HG02870 (cell line): ENCODE measurements around the gene MN1.

ENCODE experiments used
- ATAC-seq: cut with Tn5 transposase; IDR thresholded peaks from one replicate; pipeline ENCODE4 v1.9.1; 2021; ENCODE audit warnings: mild to moderate bottlenecking, moderate library complexity; ENCODE audit not compliant: unreplicated experiment

Gene MN1

DNA sequence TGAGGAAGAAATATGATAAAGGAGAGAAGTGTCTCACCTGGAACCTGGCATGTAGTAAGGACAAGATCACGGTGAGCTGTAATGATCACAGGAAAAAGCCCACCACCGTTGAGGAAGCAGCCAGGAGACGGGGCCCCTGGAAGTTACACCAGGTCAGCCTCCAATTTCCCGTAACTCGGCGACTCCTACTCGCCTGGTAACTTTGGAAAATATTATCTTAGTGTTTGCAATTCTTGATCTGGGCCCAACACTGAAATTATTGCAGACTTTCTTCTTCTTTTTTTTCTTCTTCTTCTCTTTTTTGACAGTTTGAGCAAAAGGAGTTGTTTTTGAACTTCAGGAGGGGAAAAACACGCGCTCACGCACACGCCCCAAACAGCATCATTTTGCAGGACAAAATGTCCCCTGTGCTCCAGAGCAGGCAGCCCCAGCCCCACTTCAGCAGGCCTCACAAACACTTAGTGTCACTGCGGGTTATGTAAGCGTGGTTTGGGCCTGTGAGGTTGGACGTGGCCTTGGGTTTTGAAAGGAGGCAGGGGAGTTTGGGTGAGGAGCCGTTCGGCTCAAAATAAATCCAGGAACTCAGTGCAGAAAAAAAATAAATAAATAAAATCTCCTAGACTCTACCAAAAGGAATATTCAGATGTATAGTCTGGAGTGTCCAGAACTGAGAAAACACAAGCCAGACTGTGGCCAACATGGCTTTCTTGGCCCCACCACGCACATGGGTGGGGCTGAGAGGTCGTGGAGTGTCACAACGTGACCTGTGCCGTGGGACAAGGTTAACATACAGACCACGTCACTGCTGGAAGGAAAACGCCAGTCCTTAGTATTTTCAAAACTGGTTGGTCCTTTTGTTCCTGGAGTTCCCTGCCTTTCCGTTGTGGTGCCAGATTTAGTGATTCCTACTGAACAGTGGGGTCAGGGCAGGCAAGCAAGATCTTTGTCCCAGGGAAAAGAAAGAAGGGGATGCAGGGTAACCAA lies 26.3 kb upstream of the MN1 start:
- no peak for ATAC-seq

DNA sequence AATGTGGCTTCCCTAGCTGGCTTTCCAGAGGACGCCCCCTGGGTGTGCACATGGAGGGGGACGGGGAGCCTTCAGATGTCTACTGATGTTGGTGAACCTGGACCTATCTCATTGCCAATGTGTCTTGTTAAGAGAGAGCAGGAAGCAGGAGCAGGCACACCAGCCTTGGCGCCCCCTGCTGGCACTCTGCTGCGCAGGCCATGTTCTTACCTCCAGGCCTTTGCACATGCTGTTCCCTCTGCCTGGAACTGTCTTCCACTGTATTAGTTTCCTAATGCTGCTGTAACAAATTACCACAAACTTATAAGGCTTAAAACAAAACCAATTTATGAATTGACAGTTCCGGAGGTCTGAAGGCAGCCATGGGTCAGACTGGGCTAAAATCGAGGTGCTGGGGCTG lies 23.6 kb upstream of the MN1 start:
- ATAC-seq = no peak

DNA sequence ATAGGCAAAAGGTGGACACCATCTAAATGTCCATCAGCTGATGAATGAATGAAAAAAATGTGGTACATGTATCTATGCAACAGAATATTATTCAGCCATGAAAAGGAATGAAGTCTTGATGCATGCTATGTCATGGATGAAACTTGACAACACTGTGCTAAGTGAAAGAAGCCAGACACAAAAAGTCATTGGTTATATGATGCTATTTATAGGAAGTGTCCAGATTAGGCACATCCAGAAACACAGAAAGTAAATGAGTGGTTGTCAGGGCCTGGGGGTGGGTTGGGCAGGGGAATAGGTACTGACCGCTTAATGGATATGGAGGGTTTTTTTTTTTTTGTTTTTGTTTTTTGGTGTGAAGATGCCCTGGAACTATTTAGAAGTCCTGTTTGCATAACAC lies 21.7 kb upstream of the MN1 start:
- no peak for ATAC-seq

DNA sequence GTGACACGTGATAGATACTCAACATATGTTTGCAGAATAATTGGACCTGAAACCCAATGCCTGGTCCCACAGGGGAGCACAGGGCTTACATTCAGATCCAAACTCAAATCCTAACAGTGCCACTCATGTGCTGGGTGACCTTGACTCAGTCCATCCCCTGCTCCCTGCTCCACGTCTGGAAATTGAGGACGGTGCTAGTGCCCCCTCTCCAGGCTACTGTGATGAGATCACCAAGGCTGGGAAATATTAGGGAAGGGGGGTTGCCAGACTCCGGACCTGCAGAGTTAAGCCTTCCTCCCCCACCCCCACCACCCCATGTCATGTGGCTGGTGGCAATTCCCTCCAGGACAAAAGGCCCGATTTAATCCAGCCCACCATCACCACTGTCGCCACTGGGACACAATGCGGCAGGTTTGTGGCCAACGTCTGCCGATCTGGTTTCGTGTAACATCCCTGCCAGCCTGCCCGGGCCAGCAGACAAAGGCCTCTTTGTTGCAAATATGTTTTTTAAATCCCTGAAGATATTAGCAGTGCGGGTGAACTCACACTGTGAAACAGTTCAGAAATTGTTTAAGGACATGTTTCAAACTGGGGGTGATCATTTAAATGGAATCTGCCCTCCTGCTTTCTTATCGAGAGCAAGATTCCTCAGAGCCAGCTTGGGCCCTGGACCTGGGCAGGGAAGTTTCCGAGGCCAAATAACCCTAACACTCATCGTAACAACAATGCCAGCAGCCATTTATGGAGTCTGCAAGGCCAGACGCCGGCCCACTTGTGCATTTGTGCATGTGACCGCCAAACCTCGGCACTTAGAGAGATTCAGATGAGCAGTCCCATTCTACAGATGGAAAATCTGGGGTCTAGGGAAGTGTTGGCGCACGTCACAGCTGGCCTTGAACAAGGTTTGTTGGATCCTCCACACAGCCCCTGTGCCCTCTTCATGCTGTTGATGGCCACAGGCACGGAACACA lies 19.6 kb upstream of the MN1 start:
- no peak for ATAC-seq

DNA sequence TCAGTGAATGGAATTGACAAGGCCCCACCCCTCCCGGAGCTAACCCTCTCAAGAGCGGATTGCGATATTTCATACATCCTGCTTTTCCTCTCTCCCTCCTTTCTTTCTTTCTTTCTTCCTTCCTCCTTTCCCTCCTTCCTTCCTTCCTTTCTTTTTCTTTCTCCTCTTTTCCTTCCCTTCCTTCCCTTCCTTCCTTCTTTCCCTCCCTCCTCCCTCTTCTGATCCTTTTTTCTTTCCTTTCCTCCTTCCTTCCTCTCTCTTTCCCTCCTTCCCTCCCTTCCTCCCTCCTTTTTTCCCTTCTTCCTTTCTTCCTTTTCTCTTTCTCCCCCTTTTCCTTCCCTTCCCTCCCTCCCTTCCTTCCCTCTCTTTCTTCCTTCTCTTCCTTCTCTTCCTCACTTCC lies 15.0 kb upstream of the MN1 start:
- ATAC-seq = no peak

DNA sequence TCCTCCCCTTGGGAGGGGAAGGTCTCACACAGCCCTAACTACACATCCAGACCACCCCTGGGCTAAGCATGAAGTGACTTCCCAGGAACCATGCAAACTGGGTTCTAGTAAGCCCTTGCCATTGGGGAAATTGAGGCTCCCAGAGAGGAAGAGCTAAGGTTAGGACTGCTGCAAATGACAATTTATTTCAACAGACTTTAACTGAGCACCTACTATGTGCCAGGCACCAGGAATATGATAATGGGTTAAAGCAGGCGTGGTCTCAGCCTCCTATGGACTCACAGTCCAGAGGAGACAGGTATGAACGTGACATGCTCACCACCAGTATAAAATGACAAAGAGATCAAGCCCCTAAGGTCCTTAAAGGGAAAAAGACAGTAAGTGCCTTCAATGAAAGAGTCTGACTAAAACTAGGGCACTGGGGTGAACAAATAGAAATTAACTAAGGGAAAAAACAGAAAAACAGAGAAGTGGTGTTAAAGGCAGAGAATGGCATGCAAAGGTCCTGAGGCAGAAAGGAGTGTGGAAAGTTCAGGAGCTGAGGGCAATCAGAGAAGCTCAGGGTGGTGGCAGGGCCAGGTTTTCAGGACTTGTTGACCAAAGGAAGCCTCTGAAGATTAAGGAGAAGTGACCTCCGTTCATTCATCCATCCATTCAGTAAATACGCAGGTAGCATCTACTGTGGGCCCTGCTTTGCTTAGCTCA lies 14.4 kb upstream of the MN1 start:
- ATAC-seq = no peak

DNA sequence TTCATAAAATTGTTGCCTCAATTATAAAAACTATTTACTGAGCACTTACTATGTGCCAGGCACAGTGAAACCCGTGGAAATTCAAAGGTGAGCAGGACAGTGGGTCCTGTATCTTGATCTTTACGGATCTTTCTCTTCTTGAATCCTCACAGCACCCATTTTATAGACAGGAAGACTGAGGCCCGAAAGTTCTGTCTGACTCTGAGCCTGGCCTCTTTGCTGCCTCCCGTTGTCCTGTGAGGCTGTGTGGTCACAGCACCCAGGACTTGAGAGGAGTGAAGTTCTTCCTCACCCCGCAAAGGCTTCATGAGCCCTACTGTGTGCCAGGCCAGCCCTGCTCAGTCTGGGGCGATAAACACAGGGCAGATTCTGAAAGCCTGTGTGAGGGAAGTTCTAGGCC lies 13.4 kb upstream of the MN1 start:
- no peak for ATAC-seq

DNA sequence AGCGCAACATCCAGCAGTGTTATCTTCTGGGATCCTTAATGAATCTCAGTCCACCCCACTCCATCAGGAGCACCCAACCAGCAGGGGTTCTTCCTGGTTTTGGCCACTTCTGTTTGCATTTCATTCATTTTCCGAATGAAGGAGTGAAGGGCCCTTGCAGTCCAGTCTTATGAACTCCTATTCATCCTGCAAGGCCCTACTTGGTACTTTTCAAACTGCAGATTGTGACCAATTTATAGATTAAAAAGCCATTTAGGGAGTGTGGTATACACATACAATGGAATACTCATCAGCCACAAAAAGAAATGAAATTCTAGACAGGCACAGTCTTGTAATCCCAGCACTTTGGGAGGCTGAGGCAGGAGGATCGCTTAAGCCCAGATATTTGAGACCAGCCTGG lies 10.2 kb upstream of the MN1 start:
- no peak for ATAC-seq

DNA sequence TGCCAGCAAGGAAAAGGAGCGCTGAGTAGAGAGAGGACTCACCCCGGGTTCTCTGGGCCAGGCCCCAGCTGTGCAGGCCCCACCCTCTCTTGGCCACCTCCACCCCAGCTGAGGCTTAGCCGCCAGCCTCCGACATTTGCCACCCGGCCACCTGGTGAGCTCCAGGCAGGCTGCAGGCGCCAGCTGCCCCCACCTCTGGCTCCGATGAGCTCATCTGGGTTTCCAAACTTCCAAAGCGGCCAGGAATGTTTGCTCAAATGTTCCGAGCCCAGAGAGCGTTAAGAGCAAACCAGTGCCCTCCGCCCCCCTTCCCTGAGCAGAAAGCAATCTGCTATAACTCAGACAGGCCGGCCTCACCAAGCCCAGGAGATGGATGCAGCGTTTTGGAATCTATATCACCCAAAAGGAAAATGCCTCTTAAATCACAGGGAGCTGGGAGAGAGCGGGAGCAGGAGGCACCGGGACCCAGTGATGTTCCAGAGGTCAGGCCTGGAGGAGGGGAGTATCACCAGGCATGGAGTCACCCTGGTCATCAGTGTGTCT lies 9.1 kb upstream of the MN1 start:
- ATAC-seq = no peak

DNA sequence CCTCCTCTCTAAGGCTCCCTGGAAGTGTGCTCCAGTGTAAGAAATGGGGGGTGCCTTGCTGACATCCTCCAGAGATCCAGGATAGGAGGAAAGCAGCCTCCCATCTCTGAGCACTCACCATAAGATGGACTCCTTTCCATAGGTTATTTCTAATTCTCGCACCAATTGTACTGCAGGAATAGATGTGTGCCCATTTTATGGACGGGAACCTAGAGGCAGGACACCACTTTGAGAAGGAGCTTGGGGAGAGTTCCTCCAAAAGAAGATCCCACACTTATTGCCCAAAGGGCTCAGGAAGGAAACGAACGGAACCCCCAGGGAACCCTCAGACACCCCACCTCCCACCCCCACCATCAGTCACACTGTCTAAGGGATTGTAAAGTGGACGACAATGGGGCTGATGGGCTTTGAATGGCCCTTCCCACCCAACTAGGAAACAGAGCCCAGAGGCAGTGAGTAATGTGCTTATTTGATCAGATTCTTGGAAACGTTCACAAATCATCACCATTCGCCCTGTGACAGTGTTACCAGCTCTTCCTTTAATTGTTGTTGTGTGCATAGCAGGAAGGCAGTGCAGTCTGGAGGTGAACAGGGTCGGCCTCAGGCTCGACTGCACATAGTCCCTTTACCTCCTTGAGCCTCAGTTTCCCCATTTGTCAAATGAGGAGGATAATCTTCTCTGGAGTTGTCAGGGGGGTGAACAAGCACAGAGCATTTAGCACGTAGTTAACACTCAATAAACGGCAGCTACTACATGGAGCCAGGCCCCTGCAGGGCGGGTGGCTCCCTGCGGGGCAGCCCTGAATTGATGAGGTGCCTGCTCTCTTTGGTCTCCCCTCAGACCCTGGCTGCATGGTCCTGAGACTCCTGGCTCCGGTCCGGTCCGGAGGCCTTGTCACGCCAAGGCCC lies 8.4 kb upstream of the MN1 start:
- ATAC-seq = no peak

DNA sequence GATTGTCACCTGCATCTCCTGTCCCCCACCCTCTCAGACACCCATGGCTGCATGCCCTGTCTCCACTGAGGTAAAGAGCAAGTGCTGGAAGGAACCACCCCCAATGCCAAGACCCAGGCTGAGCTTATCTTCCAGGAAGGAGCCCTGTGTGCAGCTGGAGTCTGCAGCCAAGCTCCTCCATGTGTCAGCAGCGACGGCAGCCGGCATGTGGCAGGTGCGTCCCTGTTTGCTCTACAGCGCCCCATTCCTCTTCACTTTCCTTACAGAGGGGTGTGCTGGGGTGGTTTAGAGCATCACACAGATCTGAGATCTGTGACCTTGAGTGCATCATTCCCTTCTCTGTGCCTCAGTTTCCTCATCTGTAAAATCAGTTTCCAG lies 7.7 kb upstream of the MN1 start:
- ATAC-seq = no peak

DNA sequence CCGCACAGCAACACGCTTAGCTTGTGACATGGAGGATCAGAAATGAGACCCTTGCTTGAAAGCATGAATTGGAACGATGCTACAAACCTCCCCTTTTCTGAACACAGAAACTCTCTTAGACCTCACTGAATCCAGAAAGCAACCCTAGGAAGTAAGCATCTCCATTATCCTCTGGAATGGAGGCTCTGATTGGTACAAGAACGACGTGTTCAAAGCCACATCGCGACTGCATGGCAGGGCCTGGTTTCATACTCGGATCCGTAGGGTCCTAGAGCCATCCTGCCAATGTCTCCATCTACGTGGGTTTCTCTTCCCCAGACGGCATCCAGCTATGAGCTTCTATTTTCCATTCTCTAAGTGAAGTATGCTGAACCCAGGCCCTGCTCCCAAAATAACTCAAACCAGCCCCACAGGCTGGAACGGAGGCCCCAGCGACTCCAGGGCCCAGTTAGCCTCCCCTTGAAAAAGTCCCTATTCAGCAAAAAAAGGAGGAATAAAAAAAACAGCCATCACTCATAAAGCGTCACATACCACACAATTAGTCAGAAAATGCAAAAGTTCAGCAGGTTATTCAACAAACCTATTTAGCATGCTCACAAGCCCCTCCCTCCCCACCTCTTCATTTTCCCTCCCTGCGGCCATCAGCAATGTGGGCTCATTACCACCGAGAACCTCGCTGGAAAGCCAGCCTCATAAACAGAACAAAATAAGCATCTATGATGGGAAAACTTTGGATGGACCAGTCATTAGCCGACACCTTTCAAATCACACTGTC lies 7.1 kb upstream of the MN1 start:
- no peak for ATAC-seq

DNA sequence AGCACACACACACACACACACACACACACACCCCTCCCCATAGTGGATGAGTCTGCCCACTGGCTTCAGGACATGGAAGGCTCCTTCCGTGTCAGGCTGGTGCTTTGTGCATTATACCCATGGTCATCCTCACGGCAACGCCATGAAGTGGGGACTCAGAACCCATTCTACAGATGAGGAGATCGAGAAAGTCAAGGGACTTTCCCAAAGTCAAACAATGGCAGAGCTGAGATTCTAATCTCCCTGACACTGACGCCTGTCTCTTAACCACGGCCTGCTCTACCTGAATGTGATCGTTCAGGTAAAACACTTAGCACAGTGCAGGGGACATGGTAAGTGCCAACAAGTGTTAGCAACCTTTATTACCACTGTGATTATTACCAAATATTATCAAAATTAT lies 4.3 kb upstream of the MN1 start:
- no peak for ATAC-seq

DNA sequence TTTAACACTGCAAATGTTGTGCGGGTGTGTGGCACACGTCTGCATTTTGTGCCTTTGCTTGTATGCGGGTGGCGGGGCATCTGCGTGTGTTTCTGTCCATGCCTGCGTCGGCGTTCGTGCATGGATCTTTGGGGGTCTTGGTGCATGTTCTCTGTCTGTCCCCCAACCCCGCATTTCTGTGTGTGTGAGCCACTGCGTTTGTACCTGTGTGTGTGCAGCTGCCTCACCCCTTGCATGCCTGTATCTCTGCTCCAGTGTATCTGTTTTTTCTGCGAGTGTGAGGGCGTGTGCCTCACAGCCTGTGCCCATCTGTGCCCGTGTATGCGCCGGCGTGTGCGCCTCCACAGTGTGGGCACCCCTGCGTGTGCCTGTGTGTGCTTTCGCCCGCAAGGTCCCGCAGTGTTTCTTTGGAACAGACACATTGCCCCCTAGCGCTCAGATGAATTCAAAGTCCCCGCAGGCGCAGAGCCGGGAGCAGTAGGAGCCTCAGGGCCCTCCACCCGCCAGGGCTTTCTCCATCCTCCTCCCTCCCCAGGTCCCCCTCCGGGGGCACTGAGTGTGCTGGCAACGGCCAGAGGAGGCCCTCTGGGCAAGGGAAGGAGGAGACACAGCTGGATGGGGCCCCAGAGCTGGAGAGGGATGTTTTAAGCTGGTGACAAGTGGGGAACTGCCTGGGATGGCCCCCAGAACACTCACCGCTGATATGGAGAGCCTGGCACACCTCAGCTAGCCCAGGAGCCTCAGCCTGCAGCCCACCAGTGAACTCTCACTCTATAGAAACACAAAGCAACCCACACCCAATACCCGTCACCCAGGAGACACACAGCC lies 3.1 kb upstream of the MN1 start:
- no peak for ATAC-seq

DNA sequence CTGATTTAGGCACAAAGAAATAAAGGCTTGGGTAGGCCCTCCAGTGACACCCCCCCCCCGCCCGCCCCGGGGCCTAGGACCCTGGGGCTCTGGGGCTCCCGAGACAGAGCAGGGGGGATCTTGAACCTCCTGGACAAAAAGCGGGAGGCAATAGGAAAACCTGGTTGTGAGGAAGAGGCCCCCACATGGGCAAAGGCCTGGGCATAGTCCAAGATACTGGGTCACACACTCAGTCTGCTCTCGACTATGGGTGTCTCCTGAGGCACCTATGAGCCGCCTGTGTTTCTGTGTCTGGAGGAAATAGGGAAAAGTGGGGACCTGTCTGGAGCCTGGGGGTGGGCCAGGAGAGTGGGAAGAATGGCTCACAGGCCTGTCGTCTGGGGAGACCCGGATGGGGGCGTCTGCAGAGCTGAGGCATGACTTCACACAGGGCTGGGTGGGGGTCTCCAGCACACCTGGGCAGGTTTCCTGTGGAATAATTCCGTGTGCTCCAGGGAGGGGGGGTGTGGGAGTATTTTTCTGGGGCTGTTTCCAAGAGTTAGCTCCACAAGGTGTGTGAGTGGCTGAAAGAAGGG lies 2.4 kb upstream of the MN1 start:
- ATAC-seq = no peak

DNA sequence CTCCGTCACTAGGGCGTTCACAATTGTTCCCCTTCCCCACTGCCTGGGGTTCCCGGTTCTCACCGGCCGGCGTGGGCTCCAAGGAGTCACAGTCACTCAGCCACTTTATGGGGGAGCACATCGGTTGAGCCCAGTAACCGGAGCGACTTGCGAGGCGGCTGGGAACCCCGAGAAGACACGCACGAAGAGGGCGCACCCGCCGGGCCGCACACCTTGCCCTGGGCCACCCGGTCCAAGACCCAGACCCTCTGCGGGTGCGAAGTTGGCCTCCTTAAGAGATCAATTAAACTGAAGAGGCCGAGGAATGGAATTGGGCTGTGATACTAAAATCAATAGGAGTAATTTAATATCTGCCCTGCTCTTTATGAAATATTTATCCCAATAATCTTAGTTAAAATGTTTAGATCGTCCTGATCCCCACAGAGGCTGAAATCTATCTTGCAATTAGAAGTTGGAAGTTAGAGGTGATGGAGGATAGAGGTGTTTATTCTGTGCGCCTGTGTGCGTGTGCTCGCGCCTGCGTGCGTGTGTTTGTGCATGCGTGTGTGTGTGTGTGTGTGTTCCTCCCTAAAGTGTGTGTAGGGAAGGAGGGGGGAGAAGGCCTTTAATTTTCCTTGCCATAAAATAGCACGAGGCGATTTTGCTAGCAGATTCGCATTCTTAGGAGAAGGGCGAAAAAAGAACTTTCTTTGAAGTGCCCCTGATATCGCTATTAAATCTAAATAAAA lies 954 bp upstream of the MN1 start:
- ATAC-seq = no peak

DNA sequence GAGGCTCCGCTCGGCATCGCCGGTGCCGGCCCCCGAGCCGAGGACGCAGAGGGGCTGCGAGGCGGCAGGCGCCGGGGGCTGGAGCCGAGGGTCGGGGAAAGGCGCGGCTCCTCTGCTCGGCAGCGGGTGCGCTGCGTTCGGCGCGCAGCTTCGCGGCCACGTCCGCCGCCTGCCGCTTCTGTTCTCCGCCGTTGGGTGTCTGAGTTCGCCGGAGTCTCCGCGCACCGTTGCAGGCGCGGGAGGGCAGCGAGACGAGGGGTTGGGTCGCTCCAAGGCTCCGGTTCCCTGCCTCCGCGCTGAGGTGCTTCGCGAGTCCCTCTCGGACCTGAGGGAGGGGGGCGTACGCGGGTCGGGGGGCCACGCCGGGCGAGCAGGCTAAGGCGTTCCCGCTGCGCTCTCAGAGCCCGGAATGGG lies 347 bp downstream of the MN1 start:
- ATAC-seq = no peak
